HG02678 (cell line): Measurements from ENCODE around the gene DLK1.

ENCODE experiments used
- ATAC-seq: cut with Tn5 transposase; IDR thresholded peaks from one replicate; pipeline ENCODE4 v1.9.1; 2021; ENCODE audit warnings: mild to moderate bottlenecking, moderate library complexity; ENCODE audit not compliant: unreplicated experiment

Gene DLK1

DNA sequence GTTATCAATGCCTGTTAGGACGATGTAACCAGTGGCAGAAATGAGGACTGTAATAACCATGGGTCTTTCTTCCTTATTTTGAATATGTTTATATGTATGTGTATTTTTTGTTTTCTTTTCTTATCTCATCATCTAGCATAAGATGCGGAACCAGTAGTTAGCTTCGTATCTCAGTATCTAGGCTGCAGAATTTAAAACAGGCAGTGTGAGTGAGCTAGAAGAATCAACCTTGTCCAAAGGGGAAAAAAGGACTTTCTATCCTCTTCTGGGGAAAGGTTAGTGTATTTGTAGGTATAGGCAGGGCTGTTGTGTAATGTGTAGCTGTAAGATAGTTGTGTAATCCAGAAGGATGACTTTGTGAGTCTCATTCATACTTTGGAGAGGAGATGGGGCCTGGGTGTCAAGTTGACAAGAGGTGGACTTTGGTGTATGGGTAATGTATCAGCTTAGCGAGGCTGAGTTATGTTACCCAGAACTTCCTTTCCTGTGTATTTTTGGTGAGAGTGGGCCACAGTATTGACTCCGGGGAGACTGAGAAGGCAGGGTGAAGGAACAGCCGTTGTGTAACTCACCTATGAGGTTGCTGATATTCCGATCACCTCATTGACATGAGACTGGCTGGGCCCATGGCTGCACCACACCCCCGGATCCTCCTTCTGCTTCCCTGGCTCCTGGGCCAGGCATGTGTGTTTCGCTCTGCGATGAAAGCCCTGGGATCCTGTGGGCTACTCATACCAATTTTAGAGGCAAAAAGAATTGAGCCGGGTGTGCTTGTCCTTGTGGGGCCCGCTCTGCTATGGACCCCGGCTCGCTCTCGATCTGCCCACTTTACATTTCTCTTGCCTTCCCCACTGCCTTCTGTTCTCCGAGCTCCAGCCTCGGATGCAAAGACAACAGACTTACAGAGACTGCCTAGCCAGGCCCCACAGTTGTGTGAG, 24.3 kb downstream of the DLK1 start:
- no peak for ATAC-seq

DNA sequence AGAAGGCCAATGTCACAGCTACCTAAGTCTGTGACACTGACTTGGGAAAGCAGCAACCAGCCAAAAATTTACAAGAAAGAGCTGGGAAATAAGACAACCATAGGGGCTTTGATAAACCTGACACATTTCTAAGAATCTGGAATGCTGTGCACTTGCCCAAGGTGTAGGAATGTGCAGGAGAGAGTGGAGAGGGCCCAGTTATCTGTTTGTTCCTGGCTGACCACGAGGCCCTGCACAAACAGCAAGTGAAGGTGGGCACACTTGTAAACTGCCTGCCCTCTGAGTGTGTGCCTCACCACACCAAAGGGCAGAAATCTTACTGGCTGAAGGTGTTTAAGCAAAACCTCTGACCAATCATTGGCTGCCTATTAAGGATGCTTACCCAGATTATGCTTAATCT, 27.3 kb downstream of the DLK1 start:
- ATAC-seq = no peak

DNA sequence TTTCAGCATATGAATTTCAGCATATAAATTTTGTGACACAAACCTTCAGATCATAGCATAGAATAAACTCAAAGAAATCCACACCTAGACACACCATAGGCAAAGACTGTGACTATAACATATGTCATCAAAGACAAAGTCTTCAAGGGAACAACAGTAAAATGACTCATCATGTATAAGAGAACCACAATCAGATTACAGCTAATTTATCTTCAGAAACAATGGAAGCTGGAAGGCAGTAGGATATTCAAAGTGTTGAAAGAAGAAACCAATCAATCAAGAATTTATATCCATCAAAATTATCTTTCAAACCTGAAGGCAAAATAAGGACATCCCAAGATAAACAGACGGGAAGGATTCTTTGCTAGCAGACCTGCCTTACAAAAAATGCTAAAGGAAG, 29.0 kb downstream of the DLK1 start:
- no peak for ATAC-seq

DNA sequence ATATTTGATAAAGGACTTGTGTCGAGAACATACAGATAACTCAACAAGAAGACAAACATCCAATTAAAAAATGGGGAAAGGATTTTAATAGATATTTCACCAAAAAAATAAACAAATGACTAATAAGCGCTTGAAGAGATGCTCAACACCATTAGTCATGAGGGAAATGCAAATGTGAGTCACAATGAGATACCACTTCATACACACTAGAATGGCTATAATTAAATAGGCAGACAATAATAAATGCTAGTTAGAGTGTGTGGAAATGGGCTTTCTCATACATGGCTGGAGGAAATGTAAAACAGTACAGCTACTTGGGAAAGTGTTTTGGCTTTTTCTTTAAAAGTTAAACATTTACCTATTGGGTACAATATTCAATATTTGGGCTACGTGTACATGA, 34.8 kb downstream of the DLK1 start:
- ATAC-seq = no peak

DNA sequence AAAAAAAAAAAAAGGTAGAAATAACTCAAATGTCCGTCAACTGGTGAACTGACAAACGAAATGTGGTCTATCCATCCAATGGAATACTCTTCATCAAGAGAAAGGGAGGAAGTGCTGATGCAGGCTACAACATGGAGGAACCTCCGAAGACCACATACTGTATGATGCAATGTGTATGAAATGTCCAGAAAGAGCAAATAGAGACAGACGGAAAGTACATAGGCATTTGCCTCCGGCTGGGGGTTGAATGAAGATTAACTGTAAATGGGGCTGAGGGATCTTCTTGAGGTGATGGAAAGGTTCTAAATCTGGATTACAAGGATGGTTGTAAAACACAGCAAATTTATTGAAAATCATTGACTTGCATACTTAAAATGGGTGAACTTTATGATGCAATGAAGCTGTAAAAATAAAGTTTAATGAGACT, 35.4 kb downstream of the DLK1 start:
- ATAC-seq = no peak

DNA sequence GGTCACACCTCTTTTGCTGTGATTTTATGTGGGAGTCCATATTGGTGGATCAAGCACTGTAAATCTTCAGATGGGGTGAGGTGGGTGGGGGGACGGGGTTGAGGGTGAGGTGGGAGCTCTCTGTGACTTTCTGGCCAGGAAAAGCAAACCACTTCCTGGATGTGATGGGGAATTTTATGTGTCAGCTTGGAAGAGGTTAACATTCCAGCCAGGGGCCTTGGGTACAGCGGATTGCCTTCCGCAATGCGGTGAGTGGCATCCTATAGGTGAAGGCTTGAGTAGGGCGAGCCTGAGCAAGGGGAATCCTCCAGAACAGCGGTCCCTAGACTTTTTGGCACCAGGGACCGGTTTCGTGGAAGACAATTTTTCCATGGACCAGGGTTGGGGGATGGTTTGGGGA, 36.2 kb downstream of the DLK1 start:
- no peak for ATAC-seq

DNA sequence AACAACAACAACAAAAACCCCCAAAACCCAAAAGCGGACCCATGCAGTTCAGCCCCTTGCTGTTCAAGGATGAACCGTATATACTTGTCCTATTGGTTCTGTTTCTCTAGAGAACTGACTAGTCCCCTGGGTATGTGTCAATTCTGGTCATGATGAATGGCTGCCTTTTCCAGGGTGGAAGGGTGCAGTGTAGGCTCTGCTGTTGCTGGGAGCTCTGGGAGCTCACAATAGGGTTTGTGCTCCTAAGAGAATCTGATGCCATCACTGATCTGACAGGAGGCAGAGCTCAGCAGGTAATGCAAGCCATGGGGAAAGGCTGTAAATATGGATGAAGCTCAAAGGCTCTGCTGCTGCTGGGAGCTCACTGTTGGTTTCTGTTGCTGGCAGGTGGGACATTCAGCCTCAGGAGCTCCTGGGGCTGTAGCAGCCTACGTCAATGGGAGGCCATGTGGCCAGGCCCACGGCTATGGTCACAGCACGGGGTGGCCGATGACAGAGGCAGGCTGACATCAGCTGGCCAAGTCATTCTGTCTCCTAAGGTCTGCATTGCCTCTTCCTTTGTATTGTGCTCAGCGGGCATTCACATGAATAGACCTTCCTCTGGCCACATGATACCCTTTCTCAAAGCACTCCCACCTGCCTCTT, 37.9 kb downstream of the DLK1 start:
- ATAC-seq = no peak

DNA sequence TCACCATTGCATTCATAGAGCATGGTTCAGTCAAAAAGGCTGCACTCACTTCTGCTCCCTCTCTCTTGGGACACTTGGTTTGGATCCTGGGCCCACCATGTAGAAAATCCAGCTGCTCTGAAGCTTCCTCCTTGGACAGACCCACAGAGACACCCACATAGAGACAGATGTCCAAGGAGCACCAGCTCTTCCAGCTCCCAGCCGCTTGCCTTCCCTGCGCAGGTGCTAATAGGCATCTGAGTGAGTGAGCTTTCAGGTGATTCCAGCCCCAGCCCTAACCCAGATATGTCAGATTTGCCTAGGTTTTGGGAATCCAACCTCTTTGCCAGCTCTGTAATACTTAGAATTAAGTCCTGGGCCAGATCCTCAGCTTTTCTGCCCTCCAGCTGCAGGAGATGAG, 38.6 kb downstream of the DLK1 start:
- ATAC-seq = no peak

DNA sequence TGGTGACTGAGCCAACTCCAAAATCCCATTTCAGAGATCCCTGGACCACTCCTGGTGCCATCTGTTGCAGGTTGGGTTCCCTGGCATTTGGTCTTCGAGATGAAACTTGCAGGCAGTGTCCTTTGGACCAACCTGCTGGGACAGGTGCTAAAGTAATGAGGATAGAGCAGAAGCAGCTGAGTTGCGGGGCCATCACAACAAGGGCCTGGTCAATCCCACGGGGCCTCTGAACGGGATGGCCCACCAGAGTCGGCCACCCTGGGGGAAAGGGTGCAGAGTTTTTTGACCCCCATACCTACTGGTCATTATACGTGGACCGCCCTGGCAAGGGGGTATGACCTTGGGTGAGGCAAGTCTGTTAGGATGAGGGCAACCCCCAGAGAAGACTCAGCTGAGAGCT, 39.3 kb downstream of the DLK1 start:
- ATAC-seq = no peak

DNA sequence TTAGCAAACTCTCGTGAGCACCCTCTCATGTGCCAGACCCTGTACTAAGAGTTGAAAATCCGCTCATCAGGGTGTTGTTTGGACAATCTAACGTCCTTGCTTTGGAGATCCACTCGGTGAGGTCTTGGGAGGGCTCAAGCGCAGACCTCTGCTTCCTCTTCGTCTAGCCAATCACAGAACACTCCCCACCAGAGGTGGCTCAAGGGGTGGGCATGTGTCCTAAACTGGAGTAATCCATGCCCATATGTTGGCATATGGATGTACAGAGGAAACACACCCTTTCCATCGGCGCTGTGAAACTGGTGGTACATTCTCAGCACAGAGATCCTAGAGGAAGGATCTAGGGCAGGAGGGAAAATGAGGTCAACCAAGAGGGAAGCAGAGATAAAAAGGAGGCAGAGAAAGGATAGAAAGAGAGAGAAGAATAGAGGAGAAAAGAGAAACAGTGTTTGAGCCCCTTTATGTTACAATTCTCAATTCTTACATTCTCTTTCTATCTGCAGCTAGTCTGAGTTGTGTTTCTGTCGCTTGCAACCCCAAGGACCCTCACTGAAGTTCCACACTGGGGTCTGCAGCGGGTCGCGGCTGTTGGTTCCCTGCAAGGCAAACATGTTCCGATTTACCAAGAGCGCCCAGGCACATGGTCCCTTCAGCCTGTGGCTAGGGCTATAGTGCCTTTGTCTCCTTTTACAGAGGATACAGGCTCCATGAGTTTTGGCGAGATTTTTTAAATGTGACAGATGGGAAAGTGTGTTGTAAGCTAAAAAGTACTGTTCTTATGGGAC, 40.5 kb downstream of the DLK1 start:
- ATAC-seq = no peak

DNA sequence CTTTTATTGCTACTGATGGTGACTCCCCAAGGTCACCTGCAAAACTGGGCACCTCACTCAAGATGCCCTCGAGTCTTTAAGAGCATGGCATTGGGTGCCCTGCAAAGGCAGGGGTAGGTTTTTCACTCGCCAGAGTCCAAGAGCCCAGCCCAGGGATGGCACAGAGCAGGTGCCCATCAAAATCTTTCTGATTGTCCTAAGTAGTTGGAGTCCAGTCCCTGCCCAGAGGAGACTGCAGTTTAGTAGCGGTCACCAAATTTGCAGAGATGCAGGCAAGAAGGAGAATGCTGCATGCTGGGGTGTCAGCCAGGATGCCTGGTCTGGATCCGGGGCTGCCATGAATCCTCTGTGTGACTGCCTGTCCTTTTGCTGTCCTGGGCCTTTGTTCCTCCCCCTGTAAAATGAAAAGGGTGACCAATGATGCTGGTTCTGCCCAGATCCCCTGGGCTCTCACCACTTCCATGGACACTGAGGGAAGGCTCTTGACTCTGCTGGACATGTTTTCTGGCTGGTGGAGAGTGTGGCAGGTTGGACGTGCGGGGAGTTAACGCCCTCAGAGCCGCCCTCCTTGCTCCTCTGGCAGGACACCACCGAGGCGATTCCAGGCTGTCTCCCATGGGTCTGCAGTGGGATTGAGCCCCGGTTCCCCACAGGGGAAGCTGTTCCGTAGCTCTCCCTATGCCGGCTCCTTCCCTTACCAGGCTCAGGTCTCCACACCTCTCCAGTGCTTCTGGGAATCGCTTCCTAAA, 41.3 kb downstream of the DLK1 start:
- no peak for ATAC-seq

DNA sequence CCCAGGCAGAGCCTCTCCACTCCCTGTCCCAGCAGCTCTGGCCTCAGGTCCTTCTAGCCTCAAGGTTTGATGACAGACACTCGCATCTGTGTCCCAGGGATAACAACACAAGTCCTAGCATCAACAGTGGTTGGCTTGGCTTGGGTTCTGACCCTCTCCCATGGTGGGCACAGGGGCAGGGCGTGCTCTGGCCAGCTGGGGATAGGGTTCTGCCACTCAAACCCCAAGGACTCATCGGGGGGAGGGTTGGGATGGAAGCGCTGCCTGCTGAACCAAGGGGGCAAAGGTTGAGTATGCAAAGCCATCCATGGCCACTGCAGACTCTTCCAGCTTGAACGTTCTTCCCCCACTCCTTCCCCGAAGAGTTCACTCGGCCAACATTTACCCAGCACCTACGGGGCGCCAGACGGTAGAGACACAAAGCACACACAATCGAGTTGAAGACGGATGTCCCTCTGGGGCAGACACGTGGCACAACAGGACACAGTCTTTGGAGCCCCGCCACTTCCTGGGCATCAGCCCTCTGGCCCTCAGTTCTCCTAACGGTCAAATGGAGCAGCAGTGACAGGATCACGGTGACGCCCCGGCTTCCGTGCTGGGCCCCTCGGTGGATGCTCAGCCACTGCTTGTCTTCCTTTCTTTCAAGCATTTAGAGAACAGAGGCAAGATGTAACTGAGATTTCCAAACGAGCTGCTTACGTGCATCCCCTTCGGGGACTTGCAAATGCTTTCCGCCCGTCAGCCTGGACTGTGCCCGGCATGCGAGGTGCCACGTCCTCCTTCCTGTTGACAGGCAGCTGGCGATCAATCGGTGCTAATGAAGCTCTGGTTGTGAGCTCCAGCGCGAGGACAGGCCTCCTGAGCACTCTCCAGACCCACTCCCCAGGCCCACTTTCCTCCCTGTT, 42.6 kb downstream of the DLK1 start:
- ATAC-seq = no peak

DNA sequence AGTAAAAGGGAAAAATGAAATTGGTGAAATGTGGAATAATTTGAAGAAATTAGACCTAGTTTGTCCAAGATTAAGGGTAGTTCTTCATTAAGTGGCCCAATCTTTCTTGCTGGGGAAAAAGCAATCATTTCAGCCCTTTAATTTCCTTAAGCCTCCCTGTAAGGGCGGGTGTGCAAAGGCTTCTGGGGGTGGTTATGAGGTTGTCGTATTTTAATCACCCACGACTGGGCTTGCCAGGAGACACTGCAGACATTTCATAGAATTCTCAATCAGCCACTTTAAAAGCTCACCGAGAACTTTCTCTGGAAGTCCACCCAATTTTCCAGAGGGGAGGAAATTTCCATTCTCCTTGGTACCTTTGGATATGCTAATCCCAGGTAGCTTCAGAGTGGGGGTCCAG, 43.4 kb downstream of the DLK1 start:
- no peak for ATAC-seq

DNA sequence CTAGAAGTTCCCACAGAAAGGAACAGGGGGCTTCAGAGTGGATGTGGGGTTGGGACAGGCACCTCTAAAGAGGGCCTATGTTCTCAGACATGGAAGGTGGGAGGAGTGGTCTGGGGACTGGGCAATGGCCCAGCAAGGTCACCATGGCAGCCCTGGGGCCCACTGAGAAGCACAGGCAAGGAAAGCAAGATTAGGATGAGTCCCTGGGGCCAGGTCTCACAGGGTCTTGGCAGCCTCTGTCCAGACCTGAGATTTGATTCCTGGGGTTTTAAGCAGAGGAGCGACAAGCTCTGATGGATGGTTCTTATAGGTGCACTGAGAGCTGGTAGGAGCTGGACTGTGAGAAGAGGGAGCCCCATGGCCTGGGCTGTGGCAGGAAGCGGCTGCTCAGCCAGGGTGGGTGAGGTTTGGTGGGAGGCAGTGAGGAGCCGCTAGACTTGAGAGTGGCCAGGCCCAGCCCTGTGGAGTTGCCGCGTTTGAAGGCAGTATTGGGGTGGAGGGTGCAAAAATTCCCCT, 44.0 kb downstream of the DLK1 start:
- ATAC-seq = no peak

DNA sequence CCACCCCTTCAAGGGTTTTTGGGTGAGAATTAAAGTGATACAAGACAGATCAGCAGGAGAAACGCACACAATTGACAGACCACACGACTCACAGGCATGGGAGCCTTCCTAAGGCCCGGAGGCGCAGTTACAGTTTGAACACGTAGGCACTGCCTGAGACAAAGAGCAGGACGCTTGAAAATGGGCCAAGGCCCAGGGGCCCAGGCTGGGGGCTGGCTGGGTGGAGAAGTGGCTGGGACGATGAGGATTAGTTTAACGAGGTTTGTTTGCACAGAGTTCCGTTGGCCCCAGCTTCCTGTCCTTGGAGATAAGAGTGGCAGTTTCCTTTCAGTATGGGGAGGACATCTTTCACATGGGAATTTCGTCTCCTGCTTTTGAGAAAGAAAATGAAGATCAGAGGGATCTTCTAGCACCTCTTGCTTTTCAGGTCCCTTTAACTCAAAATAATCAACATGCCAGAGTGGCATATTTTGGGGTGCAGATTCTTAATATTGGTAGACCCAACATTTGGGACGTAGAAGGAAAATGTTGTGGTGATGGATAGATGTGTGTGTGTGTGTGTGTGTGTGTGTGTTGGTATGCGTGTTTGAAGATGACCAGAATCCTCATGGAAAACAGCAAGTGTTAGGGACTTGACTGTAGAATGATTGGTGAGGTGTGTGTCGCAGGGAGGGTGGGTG, 44.6 kb downstream of the DLK1 start:
- no peak for ATAC-seq

DNA sequence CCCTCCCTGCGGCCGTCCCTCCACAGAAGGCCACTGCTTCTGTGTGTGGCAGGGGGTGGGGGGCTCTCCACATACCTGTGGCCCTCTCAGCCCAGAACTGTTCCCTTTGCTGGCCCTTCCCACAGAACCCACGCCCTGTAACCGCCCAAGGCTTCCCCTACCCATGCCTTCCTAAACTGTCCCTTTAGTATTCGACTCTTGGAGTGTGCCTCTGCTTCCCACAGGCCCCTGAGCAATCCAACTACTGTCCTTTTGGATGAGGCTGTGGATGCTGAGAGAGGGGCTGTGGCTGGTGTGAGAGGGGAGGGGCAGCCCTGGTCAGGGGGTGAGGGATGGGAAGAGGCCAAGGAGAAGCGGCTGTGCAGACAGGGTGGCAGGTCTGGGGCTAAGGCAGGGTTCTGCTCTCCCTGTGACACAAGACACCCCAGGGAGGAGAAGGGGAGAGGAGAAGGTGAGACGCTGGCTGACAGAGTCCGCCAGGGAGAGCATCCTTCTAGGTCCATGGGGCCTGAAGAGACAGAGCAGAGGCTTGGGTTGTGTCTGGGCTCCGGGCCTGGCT, 46.0 kb downstream of the DLK1 start:
- no peak for ATAC-seq

DNA sequence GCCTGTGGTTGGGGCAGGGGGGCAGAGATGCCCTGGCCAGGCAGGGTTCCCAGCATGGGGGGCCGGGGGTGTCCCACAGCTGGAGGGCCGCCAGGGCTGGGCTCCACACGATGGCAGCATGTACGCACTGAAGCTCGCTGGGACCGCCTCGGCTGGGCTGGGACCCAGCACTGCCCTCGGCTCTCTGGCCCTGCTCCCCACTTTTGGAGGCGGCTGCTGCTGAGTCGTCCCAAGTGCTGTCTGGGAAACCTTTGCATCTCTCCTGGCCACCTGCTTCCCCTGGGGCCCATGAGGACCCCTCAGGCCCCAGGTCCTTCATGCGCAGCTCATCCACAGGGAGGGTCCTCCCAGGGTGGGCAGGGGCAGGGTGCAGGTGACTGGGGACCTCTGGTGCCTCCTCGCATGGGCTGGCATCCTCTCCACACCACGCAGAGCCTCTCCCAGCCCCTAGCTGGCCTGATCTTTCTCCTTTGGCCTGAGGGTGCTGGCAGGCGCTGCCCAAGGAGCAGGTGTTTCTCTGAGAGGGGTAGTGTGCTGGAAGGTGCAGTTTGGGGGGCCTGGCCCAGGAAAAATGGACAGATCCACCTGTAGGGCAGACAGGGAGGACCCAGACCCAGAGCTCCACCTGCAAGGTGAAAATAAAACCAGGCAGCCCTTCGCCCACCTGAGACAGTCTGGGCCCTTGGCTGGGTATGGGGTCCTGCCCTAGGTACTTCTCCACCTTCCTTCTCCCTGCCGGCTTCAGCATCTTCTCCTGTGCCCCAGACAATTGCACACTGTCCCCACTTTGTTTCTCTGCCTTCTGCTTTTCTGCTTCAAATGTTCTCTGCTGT, 46.9 kb downstream of the DLK1 start:
- ATAC-seq = no peak

DNA sequence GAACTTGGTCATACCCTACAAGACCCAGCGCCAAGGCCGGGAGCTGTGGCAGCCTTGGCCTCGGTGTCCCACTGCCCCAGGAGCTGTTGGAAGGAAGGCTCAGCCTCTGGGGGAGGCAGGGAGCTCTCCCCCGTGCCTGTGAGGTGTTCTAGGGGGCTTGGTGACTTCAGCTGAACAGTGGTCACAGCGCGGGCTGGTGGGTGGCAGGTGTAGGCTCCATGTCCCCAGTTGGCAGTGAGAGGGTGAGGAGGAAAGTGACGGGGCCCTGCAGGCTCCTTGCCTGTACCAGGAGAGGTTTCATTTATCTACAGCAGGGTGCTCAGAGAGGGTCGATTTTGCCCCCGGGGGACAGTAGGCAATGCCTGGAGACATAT, 47.5 kb downstream of the DLK1 start:
- ATAC-seq = no peak
